ENCODE data around the gene CCNT2. TPM values are rescaled to one million over a fixed set of nuclear protein-coding genes. Genes with fewer than 3 reads are reported as not detected.

Gene CCNT2
- total RNA-seq = 10 to 100 TPM; 49.3 to 52.8 TPM
- polyA plus RNA-seq (ENCODE audit: insufficient read depth, low read depth, low replicate concordance) = 28.2 TPM
- long read RNA-seq, donor 1, full-length matches to known transcripts = 16 of 16 reads
- long read RNA-seq, donor 1, partial matches to known transcripts = 0 of 16 reads
- long read RNA-seq, donor 1, other reads (novel, unspliced or antisense) = 0 of 16 reads
- long read RNA-seq, donor 2, full-length matches to known transcripts = 8 of 8 reads
- long read RNA-seq, donor 2, partial matches to known transcripts = 0 of 8 reads
- long read RNA-seq, donor 2, other reads (novel, unspliced or antisense) = 0 of 8 reads

DNA sequence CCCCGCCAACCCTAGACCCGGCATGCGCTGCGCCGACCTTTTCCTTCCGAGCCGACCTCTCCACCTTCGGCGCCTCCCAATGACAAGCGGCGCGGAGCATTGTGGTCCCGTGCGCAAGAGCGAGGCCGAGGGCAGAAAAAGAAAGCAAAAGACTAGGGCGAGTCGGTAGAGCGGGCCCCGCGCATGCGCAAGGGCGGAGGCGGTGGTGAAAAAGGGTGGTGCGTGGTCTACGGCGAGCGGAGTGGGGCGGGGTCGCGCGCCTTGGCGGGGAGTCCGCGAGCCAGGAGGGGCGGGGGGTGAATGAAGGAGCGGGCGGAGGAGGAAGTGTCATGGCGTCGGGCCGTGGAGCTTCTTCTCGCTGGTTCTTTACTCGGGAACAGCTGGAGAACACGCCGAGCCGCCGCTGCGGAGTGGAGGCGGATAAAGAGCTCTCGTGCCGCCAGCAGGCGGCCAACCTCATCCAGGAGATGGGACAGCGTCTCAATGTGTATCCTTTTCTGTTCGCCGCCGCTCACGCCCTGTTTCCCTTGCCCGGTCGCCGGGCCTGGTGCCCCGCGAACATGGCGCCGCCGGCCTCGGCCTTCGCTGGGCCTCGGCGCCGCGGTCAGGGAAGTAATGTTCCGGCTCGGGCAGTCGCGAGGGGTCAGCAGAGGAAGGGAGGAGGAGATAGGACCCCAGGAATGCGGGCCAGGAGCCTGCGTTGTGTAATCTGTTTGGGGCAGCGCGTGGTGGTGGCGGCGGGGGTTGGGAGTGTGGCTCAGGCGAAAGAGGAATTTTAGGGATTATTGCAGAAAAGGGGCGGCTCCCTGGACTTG, at the start of gene CCNT2:
Gene CCNT2, plus strand, starts transcription at position 297 of the 815 bp plus-strand sequence. Its CDS starts 33 bp downstream, at position 330.
- Histone ChIP-seq H3K9me3 (no peaks in the 10 kb centered on the region), H3K36me3 (ENCODE audit: low read depth, missing control alignments) (no peaks in the 10 kb centered on the region), H3K27me3 (no peaks in the 10 kb centered on the region), H3K4me1 (peaks cover 29% of the 10 kb centered on the region), H3K27ac (peak within 1 kb of the TSS; percentile 98), H3K4me3 (peak within 1 kb of the TSS; percentile 79 to 97)
- DNase-seq = peak; percentile 98
- 0% methylated on average over 45 to 82 of the region's 83 CpGs for WGBS, 2 donors
- intact Hi-C loops (cut with DNase I; ENCODE audit: low total_unique reads) = no loop called here
- TF ChIP-seq, protein P1, sequence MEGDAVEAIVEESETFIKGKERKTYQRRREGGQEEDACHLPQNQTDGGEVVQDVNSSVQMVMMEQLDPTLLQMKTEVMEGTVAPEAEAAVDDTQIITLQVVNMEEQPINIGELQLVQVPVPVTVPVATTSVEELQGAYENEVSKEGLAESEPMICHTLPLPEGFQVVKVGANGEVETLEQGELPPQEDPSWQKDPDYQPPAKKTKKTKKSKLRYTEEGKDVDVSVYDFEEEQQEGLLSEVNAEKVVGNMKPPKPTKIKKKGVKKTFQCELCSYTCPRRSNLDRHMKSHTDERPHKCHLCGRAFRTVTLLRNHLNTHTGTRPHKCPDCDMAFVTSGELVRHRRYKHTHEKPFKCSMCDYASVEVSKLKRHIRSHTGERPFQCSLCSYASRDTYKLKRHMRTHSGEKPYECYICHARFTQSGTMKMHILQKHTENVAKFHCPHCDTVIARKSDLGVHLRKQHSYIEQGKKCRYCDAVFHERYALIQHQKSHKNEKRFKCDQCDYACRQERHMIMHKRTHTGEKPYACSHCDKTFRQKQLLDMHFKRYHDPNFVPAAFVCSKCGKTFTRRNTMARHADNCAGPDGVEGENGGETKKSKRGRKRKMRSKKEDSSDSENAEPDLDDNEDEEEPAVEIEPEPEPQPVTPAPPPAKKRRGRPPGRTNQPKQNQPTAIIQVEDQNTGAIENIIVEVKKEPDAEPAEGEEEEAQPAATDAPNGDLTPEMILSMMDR (IDR thresholded peaks at IDR 0.05) = no peak
- no peak for TF ChIP-seq POLR2A (IDR thresholded peaks at IDR 0.05)

DNA sequence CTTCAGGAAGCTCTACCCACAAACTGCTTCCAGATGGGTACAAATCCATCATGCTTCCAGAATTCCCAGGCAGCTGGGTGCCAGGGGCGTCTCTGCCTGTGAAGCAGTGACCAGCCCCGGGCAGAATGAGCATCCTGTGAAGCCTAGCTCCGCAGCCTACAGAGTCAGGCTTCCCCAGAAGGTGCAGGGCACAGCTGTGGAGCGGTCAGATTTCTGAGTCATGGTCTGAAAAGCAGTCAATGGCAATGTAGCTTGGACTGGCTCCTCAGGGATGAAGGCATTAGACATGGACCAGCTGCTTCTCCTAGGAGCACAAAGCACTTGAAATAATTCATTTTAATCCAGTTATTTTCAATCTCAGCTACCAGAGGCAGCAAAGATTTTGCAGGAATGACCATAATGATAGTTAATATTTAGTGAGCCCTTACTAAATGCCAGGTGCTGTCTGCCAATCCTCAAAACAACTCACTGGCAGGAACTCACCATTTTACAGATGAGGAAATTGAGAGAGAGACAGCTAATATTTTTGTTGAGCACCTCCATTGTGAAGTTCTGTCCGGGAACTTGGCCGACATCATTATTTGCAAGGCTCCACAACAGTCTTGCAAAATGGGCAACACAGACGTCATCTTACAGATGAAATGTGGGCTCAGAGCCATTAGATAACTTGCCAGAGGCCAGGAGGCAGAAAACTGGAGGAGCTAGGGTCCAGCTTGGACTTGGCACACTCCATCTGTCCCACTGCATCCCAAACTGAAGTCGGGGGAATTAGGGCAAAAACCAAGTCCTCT, 48.5 kb upstream of the CCNT2 start:
- intact Hi-C loops (cut with DNase I; ENCODE audit: low total_unique reads) = no loop called here
- Histone ChIP-seq H3K4me1 (no peaks in the 10 kb centered on the region), H3K9me3 (no peaks in the 10 kb centered on the region), H3K27me3 (no peaks in the 10 kb centered on the region), H3K27ac (no peak overlapping the region), H3K4me3 (no peak overlapping the region), H3K36me3 (ENCODE audit: low read depth, missing control alignments) (no peaks in the 10 kb centered on the region)
- DNase-seq = no peak
- WGBS, 2 donors = 83 to 92% methylated on average over 8 of the region's 8 CpGs
- no peak for TF ChIP-seq POLR2A (IDR thresholded peaks at IDR 0.05)
- TF ChIP-seq, protein P1 (IDR thresholded peaks at IDR 0.05) = no peak

DNA sequence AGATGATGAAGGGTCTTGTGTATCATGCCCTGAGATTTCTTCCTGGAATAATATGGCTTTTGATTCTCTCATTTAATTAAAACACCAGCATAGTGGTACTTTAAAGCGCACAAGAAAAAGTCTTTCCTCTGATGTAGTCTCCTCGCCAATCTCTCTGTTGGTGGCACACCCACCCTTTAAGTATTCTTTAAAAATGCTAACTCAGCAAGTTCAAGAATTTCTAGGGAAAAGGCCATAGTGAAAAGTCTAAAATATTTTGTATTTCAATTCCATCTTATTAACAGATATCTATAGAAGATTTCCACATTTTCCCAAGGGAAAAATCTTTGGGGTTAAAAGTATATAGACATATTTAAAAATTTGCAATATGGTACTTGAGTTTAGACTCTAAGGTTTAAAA, 45.5 kb upstream of the CCNT2 start:
- H3K27me3 ChIP-seq = no peaks in the 10 kb centered on the region
- no peak overlapping the region for H3K4me3 ChIP-seq
- H3K4me1 ChIP-seq = no peaks in the 10 kb centered on the region
- TF ChIP-seq POLR2A (IDR thresholded peaks at IDR 0.05) = no peak
- TF ChIP-seq, protein P1 (IDR thresholded peaks at IDR 0.05) = no peak
- WGBS, 2 donors = 98 to 99% methylated on average over 2 of the region's 2 CpGs
- no peaks in the 10 kb centered on the region for H3K36me3 ChIP-seq (ENCODE audit: low read depth, missing control alignments)
- no peak overlapping the region for H3K27ac ChIP-seq
- intact Hi-C loops (cut with DNase I; ENCODE audit: low total_unique reads) = no loop called here
- no peaks in the 10 kb centered on the region for H3K9me3 ChIP-seq
- no peak for DNase-seq

DNA sequence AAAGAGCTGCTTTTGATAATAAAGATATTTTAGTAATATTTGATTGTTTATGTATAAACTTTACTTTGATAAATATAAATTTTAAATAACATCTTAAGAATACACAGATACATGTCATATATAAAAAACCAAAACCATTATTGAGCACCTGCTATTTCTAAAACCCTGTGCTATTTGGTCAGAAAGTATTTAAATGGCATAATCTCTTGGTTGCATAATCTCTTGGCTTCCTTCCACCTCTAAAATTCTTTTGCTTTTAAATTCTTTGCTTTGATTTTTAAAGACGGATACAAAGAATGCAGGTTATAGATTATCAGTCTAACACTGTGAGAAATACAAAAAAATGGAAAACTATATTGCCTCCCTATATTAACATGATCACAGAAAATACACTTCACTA, 43.3 kb upstream of the CCNT2 start:
- 49 to 56% methylated on average over 1 of the region's 1 CpG for WGBS, 2 donors
- intact Hi-C loops (cut with DNase I; ENCODE audit: low total_unique reads) = no loop called here
- H3K36me3 ChIP-seq (ENCODE audit: low read depth, missing control alignments) = no peaks in the 10 kb centered on the region
- TF ChIP-seq, protein P1 (IDR thresholded peaks at IDR 0.05) = no peak
- no peak for TF ChIP-seq POLR2A (IDR thresholded peaks at IDR 0.05)
- H3K27me3 ChIP-seq = no peaks in the 10 kb centered on the region
- no peaks in the 10 kb centered on the region for H3K4me1 ChIP-seq
- no peak for DNase-seq
- no peak overlapping the region for H3K27ac ChIP-seq
- no peaks in the 10 kb centered on the region for H3K9me3 ChIP-seq
- H3K4me3 ChIP-seq = no peak overlapping the region
